Erythroblast (primary cell): ENCODE data around the gene C10orf105.

Experiments used
- GATA1 ChIP-seq: IDR thresholded peaks from 2 replicates; pipeline ENCODE4 v1.6.1; 2011; ENCODE audit warnings: low read depth, mild to moderate bottlenecking, control low read depth, low read length, moderate library complexity
- POLR2A ChIP-seq: IDR thresholded peaks from 2 replicates; pipeline ENCODE4 v1.6.1; 2011; ENCODE audit warnings: mild to moderate bottlenecking, low read length

DNA sequence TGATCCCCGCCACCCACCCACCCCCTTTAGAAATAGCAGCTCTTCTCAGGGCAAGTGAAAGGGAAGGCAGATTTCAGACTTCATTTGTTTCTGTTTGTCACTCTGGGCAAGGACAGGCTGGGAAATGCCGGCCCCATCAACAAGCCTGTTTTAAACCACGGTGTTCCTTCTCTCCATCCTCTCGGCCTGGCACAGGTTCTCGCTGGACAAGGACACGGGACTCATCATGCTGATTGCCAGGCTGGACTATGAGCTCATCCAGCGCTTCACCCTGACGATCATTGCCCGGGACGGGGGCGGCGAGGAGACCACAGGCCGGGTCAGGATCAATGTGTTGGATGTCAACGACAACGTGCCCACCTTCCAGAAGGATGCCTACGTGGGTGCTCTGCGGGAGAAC is 42.3 kb downstream of the C10orf105 start:
- TF ChIP-seq POLR2A = no peak
- no peak for TF ChIP-seq GATA1
